Adrenal gland (tissue), 12 donors: ENCODE results near the gene E4F1. TPM values are rescaled to one million over a fixed set of nuclear protein-coding genes. Genes with fewer than 3 reads are reported as not detected.
"Not testable (repeated sequence)": the region's sequence is repeated elsewhere in the genome, so short reads cannot be mapped to it uniquely, and the experiment has no call there.

Experiments used
- DNase-seq, 7 donors: peaks; one replicate each; pipeline ENCODE4 v3.0.0-alpha.2; 2019 to 2020
- H3K27ac ChIP-seq, 5 donors: fragments of 200-600 bp; sonication (generic) in 4 of 5; 1 replicate in 3 of 5; 2 replicates in 2 of 5; pipeline versions ENCODE4 v1.5.1 to v1.8.0; 2016 to 2020; ENCODE audit warnings: mild to moderate bottlenecking in 1 of 5
- H3K27me3 ChIP-seq: fragments of 200-600 bp; 2 replicates; pipeline ENCODE4 v1.8.0; 2021
- H3K36me3 ChIP-seq, 2 donors: fragments of 200-600 bp; replicated peaks in 1 of 2; 1 replicate in 1 of 2; 2 replicates in 1 of 2; pipeline versions ENCODE4 v1.5.1 to v1.8.0; 2018 to 2022
- H3K4me1 ChIP-seq, 2 donors: fragments of 200-600 bp; replicated peaks in 1 of 2; 1 replicate in 1 of 2; 2 replicates in 1 of 2; pipeline versions ENCODE4 v1.5.1 to v1.8.0; 2018 to 2021
- H3K4me3 ChIP-seq, 4 donors: fragments of 200-600 bp; sonication (generic) in 3 of 4; one replicate each; pipeline ENCODE4 v1.5.1; 2016 to 2018
- H3K9me3 ChIP-seq, 3 donors: fragments of 200-600 bp; sonication (generic) in 1 of 3; replicated peaks in 1 of 3; 1 replicate in 2 of 3; 2 replicates in 1 of 3; pipeline versions ENCODE4 v1.5.1 to v1.8.0; 2016 to 2021
- POLR2A ChIP-seq, 2 donors: fragments of 450-650 bp; IDR thresholded peaks; one replicate each; pipeline ENCODE4 v1.6.1; 2017; ENCODE audit warnings: antibody characterized with exemption in 2 of 2, mild to moderate bottlenecking in 2 of 2, moderate library complexity in 1 of 2
- WGBS, 4 donors: extraction: QIAGEN DNeasy Blood & Tissue Kit in 2 of 4; methylation state at CpG; one replicate each; pipeline versions ENCODE4 v1.1.5 to v1.1.7; 2013 to 2017; 5-methylcytosine and 5-hydroxymethylcytosine counted together
- intact Hi-C, 2 donors: fragments of 100-400 bp; cut with DNase I; formaldehyde crosslinking; loops; one replicate each; pipeline versions ENCODE4 v1.14.1 to v1.15.0; 2022 to 2023
- polyA plus RNA-seq, 3 donors: library from polyadenylated mRNA; stranded (reverse); fragments of 200-250 nt in 2 of 3; fragments of 350-450 nt in 1 of 3; fragmentation: Illumina TruSeq in 1 of 3; extraction: RNeasy Lipid Tissue Mini Kit (QIAGEN cat#74804) in 1 of 3; gene quantifications; one replicate each; pipeline ENCODE4 v1.2.3, GENCODE V29; 2013 to 2014
- total RNA-seq, 9 donors: library from RNA; depleted of rRNA in 4 of 9; stranded (reverse); fragments of >200 nt in 4 of 9; fragments of 120-200 nt in 1 of 9; fragmentation: NEBNext Ultra II Directional in 1 of 9; extraction: Animal tissue kit (Norgen Biotek cat#: 25700) in 1 of 9; gene quantifications; one replicate each; pipeline versions ENCODE4 v1.1.0 to v1.2.4, GENCODE V29; 2013 to 2023
- TF ChIP-seq, protein P1 (sequence below), 6 experiments: fragments of 450-650 bp in 4 of 6; fragments of 200-600 bp in 2 of 6; sonication (generic) in 1 of 6; IDR thresholded peaks; 1 replicate in 5 of 6; 2 replicates in 1 of 6; pipeline versions ENCODE4 v1.5.1 to v1.8.0; 2016 to 2021; ENCODE audit warnings: antibody characterized with exemption in 6 of 6, mild to moderate bottlenecking in 2 of 6, moderate library complexity in 1 of 6
- donor health status: healthy with polysubstance abuse.
- donor health status: Bipolar disorder and iron deficiency.
- donor health status: DM: yes; HTN: yes; CAD: no.
- donor health status: DM: no; HTN: no; CAD: no.
- donor health status: DM: no; HTN: no; CAD: no.
- donor health status: DM: yes; HTN: yes; CAD: no.

The E4F1 gene
- total and polyA plus RNA-seq, 12 donors: 2.9 to 121 (median 27.1) TPM

DNA sequence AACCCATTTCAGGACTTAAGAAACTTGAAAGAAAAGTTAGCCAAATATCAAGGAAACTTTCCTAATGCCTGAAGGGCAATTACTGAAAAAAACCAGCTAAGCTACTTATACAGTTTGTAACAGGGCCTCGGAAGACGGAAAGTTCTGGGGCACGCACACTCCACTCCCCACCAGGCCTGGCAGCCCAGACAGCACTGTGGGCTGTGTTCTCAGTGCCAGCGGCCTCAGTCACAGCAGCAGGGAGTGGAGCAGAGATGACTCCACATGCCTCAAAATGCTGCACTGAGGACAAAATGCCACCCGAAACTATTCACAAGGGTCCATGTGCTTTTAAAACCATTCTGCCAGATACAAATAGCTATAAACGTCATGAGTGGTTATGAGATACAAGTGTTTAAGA lies 34.3 kb downstream of the E4F1 start:
- H3K36me3 ChIP-seq: peaks cover 0 to 98% of the 10 kb centered on the region in 2 donors
- intact Hi-C loops: loop anchor here in 1 of 2 donors (10.0 kb wide), 1 partner anchor 93 kb away; no protein-coding TSS in a partner anchor
- TF ChIP-seq POLR2A (IDR thresholded peaks at IDR 0.05): no peak
- TF ChIP-seq, protein P1, sequence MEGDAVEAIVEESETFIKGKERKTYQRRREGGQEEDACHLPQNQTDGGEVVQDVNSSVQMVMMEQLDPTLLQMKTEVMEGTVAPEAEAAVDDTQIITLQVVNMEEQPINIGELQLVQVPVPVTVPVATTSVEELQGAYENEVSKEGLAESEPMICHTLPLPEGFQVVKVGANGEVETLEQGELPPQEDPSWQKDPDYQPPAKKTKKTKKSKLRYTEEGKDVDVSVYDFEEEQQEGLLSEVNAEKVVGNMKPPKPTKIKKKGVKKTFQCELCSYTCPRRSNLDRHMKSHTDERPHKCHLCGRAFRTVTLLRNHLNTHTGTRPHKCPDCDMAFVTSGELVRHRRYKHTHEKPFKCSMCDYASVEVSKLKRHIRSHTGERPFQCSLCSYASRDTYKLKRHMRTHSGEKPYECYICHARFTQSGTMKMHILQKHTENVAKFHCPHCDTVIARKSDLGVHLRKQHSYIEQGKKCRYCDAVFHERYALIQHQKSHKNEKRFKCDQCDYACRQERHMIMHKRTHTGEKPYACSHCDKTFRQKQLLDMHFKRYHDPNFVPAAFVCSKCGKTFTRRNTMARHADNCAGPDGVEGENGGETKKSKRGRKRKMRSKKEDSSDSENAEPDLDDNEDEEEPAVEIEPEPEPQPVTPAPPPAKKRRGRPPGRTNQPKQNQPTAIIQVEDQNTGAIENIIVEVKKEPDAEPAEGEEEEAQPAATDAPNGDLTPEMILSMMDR (IDR thresholded peaks at IDR 0.05): no peak
- peaks cover 0 to under 1% of the 10 kb centered on the region in 2 donors for H3K4me1 ChIP-seq
- no peak overlapping the region for H3K27ac ChIP-seq
- H3K9me3 ChIP-seq: no peaks in the 10 kb centered on the region
- no peak overlapping the region for H3K4me3 ChIP-seq
- DNase-seq: no peak
- H3K27me3 ChIP-seq: no peaks in the 10 kb centered on the region
- WGBS, 4 donors: 91 to 95% (median 92%) methylated on average over 6 of the region's 6 CpGs

DNA sequence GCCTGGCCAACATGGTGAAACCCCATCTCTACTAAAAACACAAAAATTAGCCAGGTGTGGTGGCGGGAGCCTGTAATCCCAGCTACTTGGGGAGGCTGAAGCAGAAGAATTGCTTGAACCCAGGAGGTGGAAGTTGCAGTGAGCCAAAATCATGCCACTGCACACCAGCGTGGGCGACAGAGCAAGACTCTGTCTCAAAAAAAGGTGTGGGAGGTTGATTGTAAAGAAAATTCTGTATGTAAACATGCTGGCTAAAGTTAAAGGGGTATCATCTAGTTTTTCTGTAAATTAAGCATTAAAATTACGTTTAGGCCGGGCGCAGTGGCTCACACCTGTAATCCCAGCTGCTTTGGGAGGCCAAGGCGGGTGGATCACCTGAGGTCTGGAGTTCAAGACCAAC lies 35.1 kb downstream of the E4F1 start:
- not testable (repeated sequence) for H3K4me1 ChIP-seq, DNase-seq, H3K27ac ChIP-seq, H3K27me3 ChIP-seq, H3K9me3 ChIP-seq, H3K4me3 ChIP-seq
- WGBS, 4 donors: 95 to 96% (median 95%) methylated on average over 7 of the region's 7 CpGs
- peaks cover 0 to 98% of the 10 kb centered on the region in 2 donors for H3K36me3 ChIP-seq
- intact Hi-C loops: loop anchor here in 1 of 2 donors (10.0 kb wide), 1 partner anchor 94 kb away; no protein-coding TSS in a partner anchor

DNA sequence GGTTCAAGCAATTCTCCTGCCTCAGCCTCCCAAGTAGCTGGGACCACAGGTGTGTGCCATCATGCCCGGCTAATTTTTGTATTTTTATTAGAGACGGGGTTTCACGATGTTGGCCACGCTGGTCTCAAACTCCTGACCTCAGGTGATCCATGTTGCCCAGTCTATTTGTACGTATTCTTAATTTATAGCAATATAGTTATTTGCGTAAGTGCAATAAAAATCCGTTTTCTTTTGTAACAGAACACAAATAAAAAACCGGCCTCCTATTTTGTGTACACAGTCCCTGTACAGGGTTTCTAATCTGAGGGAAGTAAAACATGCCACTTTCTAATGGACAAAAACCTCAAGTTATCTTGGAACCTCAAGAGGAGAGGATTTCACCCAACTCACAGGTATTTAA lies 36.9 kb downstream of the E4F1 start:
- peaks cover 0 to 91% of the 10 kb centered on the region in 2 donors for H3K36me3 ChIP-seq
- DNase-seq: no peak
- no peak for TF ChIP-seq POLR2A (IDR thresholded peaks at IDR 0.05)
- TF ChIP-seq, protein P1 (IDR thresholded peaks at IDR 0.05): no peak
- intact Hi-C loops: no loop called here
- WGBS, 4 donors: 93 to 98% (median 96%) methylated on average over 8 of the region's 8 CpGs
- no peaks in the 10 kb centered on the region for H3K9me3 ChIP-seq
- no peak overlapping the region for H3K4me3 ChIP-seq
- no peaks in the 10 kb centered on the region for H3K27me3 ChIP-seq
- no peak overlapping the region for H3K27ac ChIP-seq
- peaks cover 0 to 4% of the 10 kb centered on the region in 2 donors for H3K4me1 ChIP-seq

DNA sequence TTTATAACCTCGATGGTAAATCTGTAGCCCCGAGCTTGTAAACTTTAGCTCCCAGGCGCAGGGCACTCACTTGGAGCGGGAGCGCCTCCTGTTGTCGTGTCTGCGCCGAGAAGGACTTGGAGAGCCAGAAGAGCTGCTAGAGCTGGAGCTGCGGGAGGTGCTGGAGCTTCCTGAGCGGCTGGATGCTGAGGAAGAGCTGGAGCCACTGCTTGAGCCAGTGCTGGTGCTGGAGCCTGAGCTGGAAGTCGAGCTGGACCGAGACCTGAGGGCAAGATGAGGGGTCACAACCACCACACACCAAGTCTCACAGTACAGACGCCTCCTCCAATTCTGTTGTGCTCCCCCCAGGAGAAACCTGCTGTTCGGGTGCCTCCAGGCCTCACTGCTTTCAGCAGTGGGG lies 39.6 kb downstream of the E4F1 start:
- H3K4me3 ChIP-seq, H3K9me3 ChIP-seq, DNase-seq, intact Hi-C loops, H3K27me3 ChIP-seq, H3K27ac ChIP-seq: not testable (repeated sequence)
- WGBS, 4 donors: 78 to 86% (median 82%) methylated on average over 13 to 14 of the region's 14 CpGs
- Histone ChIP-seq H3K4me1 (peaks cover 6 to 16% of the 10 kb centered on the region in 2 donors), H3K36me3 (peaks cover 0 to 66% of the 10 kb centered on the region in 2 donors)

DNA sequence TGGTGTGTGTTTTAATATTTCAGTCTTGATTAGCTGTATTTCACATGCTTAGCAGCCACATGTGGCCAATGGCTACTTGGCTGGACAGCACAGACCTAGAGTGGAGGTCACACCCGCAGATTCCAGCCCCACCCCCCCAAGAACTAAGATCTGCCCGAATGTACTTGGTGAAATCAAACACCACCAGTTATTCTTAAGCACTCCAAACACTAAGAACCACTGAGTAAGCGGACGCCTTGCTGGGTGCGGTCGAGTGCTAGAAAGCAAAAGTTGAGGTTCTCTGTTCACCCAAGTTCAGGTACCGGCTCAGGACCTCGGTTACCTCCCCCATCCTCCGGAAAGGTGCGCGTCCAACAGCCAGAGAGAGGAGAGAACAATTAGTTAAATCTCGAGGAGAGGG lies 43.5 kb downstream of the E4F1 start:
- H3K4me1 ChIP-seq: peaks cover 13 to 29% of the 10 kb centered on the region in 2 donors
- H3K9me3 ChIP-seq, H3K27me3 ChIP-seq, intact Hi-C loops: not testable (repeated sequence)
- peak overlapping the region in 2 of 4 donors; percentile 73 to 77 for H3K4me3 ChIP-seq
- H3K27ac ChIP-seq: peak overlapping the region in 3 of 5 donors; percentile 93 to 99 (median 96)
- 3 to 6% (median 4%) methylated on average over 2 to 12 of the region's 12 CpGs for WGBS, 4 donors
- DNase-seq: peak in 1 of 7 donors; percentile 28
- H3K36me3 ChIP-seq: peaks cover 0 to 28% of the 10 kb centered on the region in 2 donors

DNA sequence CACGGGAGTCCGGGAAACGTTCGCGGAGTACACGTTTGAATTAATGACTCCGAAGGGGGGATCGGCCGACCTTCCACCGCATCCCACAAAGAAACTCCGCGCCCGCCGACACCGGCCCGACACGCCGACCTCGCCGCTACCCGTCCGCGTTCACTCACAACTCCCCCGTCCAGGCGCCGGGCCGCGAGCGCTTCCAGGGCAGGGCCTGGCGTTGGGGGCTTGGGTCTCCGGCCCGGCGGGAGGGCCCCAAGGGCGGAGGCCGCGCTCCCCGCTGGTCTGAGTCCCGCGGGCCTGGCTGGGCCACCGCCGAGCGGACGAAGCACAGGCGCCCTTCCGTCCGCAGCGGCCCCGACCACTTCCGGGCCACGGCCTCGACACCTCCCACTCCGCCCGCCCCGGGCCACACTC lies 44.1 kb downstream of the E4F1 start:
- peaks cover 13 to 29% of the 10 kb centered on the region in 2 donors for H3K4me1 ChIP-seq
- peaks cover 0 to 22% of the 10 kb centered on the region in 2 donors for H3K36me3 ChIP-seq
- peak overlapping the region; percentile 10 to 77 (median 45) for H3K4me3 ChIP-seq
- H3K9me3 ChIP-seq, DNase-seq, intact Hi-C loops, H3K27me3 ChIP-seq: not testable (repeated sequence)
- WGBS, 4 donors: 0 to 1% (median 0%) methylated on average over 7 to 54 of the region's 54 CpGs
- H3K27ac ChIP-seq: peak overlapping the region; percentile 46 to 99 (median 94)
